Gastroesophageal sphincter (tissue), 3 donors: ENCODE results near the gene USHBP1.

Experiments used
- CTCF ChIP-seq, 4 experiments: fragments of 200-600 bp in 2 of 4; fragments of 450-650 bp in 2 of 4; sonication (generic) in 1 of 4; IDR thresholded peaks; one replicate each; pipeline ENCODE4 v1.5.1; 2017 to 2019; ENCODE audit warnings: antibody characterized with exemption in 4 of 4, mild to moderate bottlenecking in 2 of 4, moderate library complexity in 2 of 4
- POLR2A ChIP-seq, 2 donors: fragments of 450-650 bp; IDR thresholded peaks; one replicate each; pipeline ENCODE4 v1.6.1; 2017; ENCODE audit warnings: antibody characterized with exemption in 2 of 2, mild to moderate bottlenecking in 2 of 2, moderate library complexity in 1 of 2
- POLR2AphosphoS5 ChIP-seq: sonication (generic); formaldehyde crosslinking; IDR thresholded peaks from one replicate; pipeline ENCODE4 v1.6.1; 2017; ENCODE audit warnings: antibody characterized with exemption

GRCh38 chr19:17314007-17314593 is 49.6 kb upstream of the USHBP1 start:
- TF ChIP-seq POLR2A (IDR thresholded peaks at IDR 0.05) (no peak), CTCF (IDR thresholded peaks at IDR 0.05) (no peak), POLR2AphosphoS5 (no peak)
